Mucosa of descending colon (tissue), 3 donors: ENCODE results near the gene TOM1. TPM values are rescaled to one million over a fixed set of nuclear protein-coding genes. Genes with fewer than 3 reads are reported as not detected.
A peak's percentile ranks its signal among the peaks of the same experiment; 100 is the strongest.
"Not testable (repeated sequence)": the region's sequence is repeated elsewhere in the genome, so short reads cannot be mapped to it uniquely, and the experiment has no call there.

Source experiments
- ATAC-seq: fragments of 200-7000 bp; cut with Tn5 transposase; one replicate; pipeline ENCODE4 v1.9.1; 2020; ENCODE audit warnings: mild to moderate bottlenecking, moderate library complexity
- DNase-seq, 3 donors: peaks; one replicate each; pipeline ENCODE4 v3.0.0-alpha.2; 2020
- H3K36me3 ChIP-seq: fragments of 200-600 bp; one replicate; pipeline ENCODE4 v1.8.0; 2021; ENCODE audit warnings: low read depth, mild to moderate bottlenecking
- H3K4me1 ChIP-seq: fragments of 200-600 bp; one replicate; pipeline ENCODE4 v1.8.0; 2021; ENCODE audit warnings: low read depth, mild to moderate bottlenecking
- H3K4me3 ChIP-seq: fragments of 200-600 bp; one replicate; pipeline ENCODE4 v1.8.0; 2021; ENCODE audit warnings: mild to moderate bottlenecking
- H3K9me3 ChIP-seq: fragments of 200-600 bp; one replicate; pipeline ENCODE4 v1.8.0; 2021; ENCODE audit warnings: mild to moderate bottlenecking
- CTCF ChIP-seq: fragments of 200-600 bp; IDR thresholded peaks from one replicate; pipeline ENCODE4 v1.8.0; 2022; ENCODE audit warnings: antibody characterized with exemption, mild to moderate bottlenecking
- intact Hi-C, 2 donors: fragments of 100-400 bp; cut with DNase I in 1 of 2; cut with micrococcal nuclease in 1 of 2; formaldehyde crosslinking; loops; one replicate each; pipeline versions ENCODE4 v1.11.0 to v1.11.1; 2022; cut with DNase I, micrococcal nuclease
- total RNA-seq, 3 donors: library from RNA; stranded (reverse); fragmentation: NEBNext Ultra II Directional in 2 of 3; extraction: Animal tissue kit (Norgen Biotek cat#: 25700) in 2 of 3; gene quantifications; one replicate each; pipeline versions ENCODE4 v1.2.1 to v1.2.4, GENCODE V29; 2021 to 2023
- donor health status: DM: no; HTN: no; CAD: no; lungs with moderate emphysema.
- donor health status: DM: no; HTN: no; CAD: no.
- donor health status: DM: no; HTN: yes; CAD: no.

Gene TOM1
- total RNA-seq, 3 donors from 2014 or later, result 59.8 to 74.7 (median 60.2) TPM

GRCh38 chr22:35354068-35354467 is 54.4 kb downstream of the TOM1 start:
- intact Hi-C loops, result loop anchor here in 1 of 2 donors (10.0 kb wide), 1 partner anchor 271 kb away; no protein-coding TSS in a partner anchor
- DNase-seq (no peak), ATAC-seq (no peak)
- Histone ChIP-seq H3K9me3 (no peaks in the 10 kb centered on the region), H3K36me3 (no peaks in the 10 kb centered on the region), H3K4me1 (peaks cover 4% of the 10 kb centered on the region), H3K4me3 (no peak overlapping the region)
- TF ChIP-seq CTCF, result no peak

DNA sequence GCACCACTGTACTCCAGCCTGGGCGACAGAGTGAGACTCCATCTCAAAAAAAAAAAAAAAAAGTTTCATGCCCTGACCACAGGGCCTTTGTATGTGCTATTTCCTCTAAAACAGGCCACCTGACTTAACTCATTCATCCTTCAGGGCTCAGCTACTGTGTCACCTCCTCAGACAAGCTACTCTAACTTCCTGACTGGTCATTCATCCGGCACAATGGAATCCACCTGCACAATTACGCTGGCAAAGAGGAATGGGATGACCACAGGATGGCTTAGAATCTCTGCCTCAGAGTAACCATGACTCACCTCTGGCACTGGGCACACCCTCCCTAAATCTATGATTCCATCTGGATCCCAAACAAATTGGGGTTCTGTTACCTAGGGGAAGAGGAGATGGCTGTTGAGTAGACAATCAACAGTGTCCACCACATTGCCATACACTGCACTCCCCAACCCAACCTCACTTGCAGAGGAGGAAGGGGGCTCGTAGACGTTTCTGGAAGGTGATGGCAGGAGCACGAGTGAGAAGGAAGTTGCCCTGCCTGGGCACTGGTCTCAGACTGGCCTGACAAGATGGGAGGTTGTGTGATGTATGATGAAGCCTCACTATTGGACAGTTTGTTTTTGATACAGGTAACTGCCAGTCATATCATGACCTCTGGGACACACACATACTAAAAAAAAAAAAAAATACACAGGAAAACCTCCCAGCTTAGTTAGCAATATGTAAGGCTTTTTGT is 58.4 kb downstream of the TOM1 start:
- H3K9me3 ChIP-seq, result no peaks in the 10 kb centered on the region
- H3K4me3 ChIP-seq, result no peak overlapping the region
- no peaks in the 10 kb centered on the region for H3K4me1 ChIP-seq
- ATAC-seq, result no peak
- TF ChIP-seq CTCF, result no peak
- no peaks in the 10 kb centered on the region for H3K36me3 ChIP-seq
- intact Hi-C loops, result loop anchor here in 1 of 2 donors (10.0 kb wide), 1 partner anchor 267 kb away; no protein-coding TSS in a partner anchor
- no peak for DNase-seq

GRCh38 chr22:35359380-35360065 is 59.8 kb downstream of the TOM1 start:
- no peak overlapping the region for H3K4me3 ChIP-seq
- TF ChIP-seq CTCF, result no peak
- DNase-seq (no peak), ATAC-seq (peak; percentile 8)
- intact Hi-C loops, result loop anchor here in 1 of 2 donors (10.0 kb wide), 1 partner anchor 265 kb away; no protein-coding TSS in a partner anchor
- no peaks in the 10 kb centered on the region for H3K4me1 ChIP-seq
- no peaks in the 10 kb centered on the region for H3K36me3 ChIP-seq
- no peaks in the 10 kb centered on the region for H3K9me3 ChIP-seq

DNA sequence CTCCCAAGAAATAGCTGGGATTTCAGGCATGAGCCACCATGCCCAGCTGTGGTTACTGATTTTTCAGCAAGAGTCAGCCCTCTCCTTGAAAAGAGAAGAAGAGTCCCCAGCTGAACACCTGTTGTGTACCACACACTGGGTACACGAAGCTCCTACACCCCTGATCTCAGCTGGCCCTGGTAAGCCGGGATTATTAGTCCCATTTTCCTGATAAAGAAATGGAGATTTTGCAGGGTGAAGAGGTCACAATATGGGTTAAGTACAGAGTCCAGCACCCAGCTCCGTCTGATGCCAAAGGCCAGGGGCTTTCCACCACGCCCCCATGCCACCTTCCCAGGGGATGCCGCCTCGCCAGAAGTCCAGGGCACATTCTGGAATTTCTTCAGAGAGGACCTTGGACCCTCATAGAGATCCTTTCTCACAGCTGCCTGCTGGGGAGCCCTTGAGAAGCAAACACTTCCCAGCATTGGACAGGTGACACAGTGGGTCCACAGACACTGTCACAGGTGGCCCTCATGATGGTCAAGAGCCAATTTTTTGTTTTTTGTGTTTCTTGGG is 61.4 kb downstream of the TOM1 start:
- DNase-seq (no peak), ATAC-seq (no peak)
- intact Hi-C loops, result no loop called here
- Histone ChIP-seq H3K36me3 (no peaks in the 10 kb centered on the region), H3K4me3 (no peak overlapping the region), H3K9me3 (no peaks in the 10 kb centered on the region), H3K4me1 (no peaks in the 10 kb centered on the region)
- no peak for TF ChIP-seq CTCF

GRCh38 chr22:35363566-35364086 is 63.9 kb downstream of the TOM1 start:
- Histone ChIP-seq H3K4me1 (peaks cover 18% of the 10 kb centered on the region), H3K9me3 (no peaks in the 10 kb centered on the region), H3K36me3 (no peaks in the 10 kb centered on the region), H3K4me3 (no peak overlapping the region)
- TF ChIP-seq CTCF, result no peak
- DNase-seq, result no peak
- intact Hi-C loops, result no loop called here
- no peak for ATAC-seq

DNA sequence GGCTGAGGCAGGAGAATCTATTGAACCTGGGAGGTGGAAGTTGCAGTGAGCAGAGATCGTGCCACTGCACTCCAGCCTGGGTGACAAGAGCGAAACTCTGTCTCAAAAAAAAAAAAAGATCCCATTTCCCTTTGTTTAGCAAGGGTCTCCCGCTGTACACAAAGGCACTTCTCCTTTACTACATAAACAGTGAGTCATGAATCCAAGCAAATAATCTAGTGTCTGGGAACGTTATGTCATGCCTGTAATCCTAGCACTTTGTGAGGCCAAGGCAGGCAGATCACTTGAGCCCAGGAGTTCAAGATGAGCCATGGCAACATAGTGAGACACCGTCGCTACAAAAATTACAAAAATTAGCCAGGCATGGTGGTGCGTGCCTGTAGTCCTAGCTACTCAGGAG is 64.5 kb downstream of the TOM1 start:
- H3K36me3 ChIP-seq, H3K9me3 ChIP-seq, intact Hi-C loops, H3K4me3 ChIP-seq, DNase-seq: not testable (repeated sequence)
- H3K4me1 ChIP-seq, result peaks cover 18% of the 10 kb centered on the region
- ATAC-seq, result peak; percentile 19
